Retinal pigment epithelial cell (primary cell): Measurements from ENCODE around the gene MBLAC1.
A peak's percentile ranks its signal among the peaks of the same experiment; 100 is the strongest.

Source experiments
- DNase-seq: peaks from one replicate; pipeline ENCODE4 v3.0.0-alpha.2; 2010; ENCODE audit warnings: low read depth
- H3K4me3 ChIP-seq: 2 replicates; pipeline ENCODE4 v1.5.1; 2011; ENCODE audit warnings: mild to moderate bottlenecking, low read length, control low read depth, moderate library complexity
- TF ChIP-seq, protein P1 (sequence below): conservative IDR thresholded peaks from 2 replicates; pipeline ENCODE4 v1.5.1; 2011; ENCODE audit warnings: low read depth, low read length, control low read depth, inconsistent platforms

MBLAC1 gene

DNA sequence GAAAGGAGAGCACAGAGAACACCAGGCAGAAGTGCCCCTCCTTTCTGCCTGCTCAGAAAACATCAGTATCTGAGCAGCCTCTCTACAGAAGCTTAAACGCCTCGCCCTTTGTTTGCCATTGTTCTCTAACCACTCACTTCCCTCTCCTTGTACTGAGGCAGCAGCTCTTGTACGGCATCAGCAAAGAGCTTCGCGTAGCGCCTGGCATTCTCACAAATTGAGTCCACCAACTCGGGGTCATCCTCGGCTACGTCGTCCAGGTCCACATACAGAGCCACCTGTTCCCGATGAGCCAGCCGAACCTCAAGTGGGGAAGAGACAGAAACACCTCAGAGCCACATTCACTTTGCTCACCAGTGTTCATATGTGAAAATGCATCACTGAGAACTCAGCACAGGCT is 27.3 kb upstream of the MBLAC1 start:
- H3K4me3 ChIP-seq, result peak overlapping the region; percentile 94
- TF ChIP-seq, protein P1, sequence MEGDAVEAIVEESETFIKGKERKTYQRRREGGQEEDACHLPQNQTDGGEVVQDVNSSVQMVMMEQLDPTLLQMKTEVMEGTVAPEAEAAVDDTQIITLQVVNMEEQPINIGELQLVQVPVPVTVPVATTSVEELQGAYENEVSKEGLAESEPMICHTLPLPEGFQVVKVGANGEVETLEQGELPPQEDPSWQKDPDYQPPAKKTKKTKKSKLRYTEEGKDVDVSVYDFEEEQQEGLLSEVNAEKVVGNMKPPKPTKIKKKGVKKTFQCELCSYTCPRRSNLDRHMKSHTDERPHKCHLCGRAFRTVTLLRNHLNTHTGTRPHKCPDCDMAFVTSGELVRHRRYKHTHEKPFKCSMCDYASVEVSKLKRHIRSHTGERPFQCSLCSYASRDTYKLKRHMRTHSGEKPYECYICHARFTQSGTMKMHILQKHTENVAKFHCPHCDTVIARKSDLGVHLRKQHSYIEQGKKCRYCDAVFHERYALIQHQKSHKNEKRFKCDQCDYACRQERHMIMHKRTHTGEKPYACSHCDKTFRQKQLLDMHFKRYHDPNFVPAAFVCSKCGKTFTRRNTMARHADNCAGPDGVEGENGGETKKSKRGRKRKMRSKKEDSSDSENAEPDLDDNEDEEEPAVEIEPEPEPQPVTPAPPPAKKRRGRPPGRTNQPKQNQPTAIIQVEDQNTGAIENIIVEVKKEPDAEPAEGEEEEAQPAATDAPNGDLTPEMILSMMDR, result no peak
- no peak for DNase-seq

- peak; percentile 94 for DNase-seq
- peak overlapping the region; percentile 94 for H3K4me3 ChIP-seq
- TF ChIP-seq, protein P1, result no peak
These were observed 26.2 kb upstream of the MBLAC1 start for GRCh38 chr7:100100420-100101015.

- H3K4me3 ChIP-seq, result peak within 1 kb of the TSS; percentile 94
- TF ChIP-seq, protein P1, result no peak
- peak; percentile 97 for DNase-seq
These were observed 25.5 kb upstream of the MBLAC1 start, which contains the start of the genes AP4M1 and MCM7 for GRCh38 chr7:100101016-100101862. TSS of gene AP4M1 (plus strand) at chr7:100101643. CDS start at chr7:100101715, 72 bp downstream. TSS of gene MCM7 (minus strand) at chr7:100101397. CDS start at chr7:100101294, 103 bp downstream.

DNA sequence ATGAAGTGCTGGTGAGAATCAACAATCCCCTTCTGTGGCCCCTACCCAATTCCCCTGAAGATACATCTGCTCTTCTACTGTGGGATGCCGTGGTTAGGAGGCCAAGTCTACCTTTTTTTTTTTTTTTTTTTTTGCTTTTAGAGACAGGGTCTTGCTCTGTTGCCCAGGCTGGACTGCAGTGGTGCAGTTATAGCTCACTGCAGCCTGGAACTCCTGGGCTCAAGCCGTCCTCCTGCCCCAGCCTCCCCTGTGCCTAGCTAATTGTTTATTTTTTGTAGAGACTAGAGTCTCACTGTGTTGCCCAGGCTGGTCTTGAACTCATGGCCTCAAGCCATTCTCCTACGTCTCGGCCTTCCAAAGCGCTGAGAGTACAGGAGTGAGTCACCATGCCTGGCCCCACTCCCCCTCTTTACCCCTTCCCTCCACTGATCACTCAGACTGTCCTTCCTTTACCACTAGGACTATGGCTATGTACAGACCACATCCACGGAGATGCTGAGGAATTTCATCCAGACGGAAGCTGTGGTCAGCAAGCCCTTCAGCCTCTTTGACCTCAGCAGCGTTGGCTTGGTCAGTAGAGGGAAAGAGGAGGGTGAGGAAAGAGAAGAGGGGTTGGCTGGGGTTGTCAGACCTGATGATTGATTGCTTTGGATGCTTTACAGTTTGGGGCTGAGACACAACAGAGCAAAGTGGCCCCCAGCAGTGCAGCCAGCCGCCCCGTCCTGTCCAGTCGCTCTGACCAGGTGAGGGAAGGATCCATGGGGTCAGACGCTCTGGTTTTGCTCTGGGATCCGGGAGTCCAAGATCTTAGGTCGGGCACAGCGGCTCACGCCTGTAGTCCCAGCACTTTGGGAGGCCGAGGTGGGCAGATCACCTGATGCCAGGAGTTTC is 23.6 kb upstream of the MBLAC1 start:
- TF ChIP-seq, protein P1, result no peak
- no peak for DNase-seq
- no peak overlapping the region for H3K4me3 ChIP-seq

GRCh38 chr7:100105534-100105933 is 21.2 kb upstream of the MBLAC1 start:
- DNase-seq, result no peak
- TF ChIP-seq, protein P1, result no peak

GRCh38 chr7:100106633-100107032 is 20.1 kb upstream of the MBLAC1 start:
- no peak overlapping the region for H3K4me3 ChIP-seq
- TF ChIP-seq, protein P1, result no peak
- no peak for DNase-seq

More at GRCh38 chr7:100105534-100105933, 21.2 kb upstream of the MBLAC1 start:
- no peak overlapping the region for H3K4me3 ChIP-seq
